Lower lobe of right lung (tissue), 2 donors: ENCODE data around the gene PAIP2. TPM values are rescaled to one million over a fixed set of nuclear protein-coding genes. Genes with fewer than 3 reads are reported as not detected.

Experiments
- ATAC-seq, 2 donors: fragments of 200-7000 bp; cut with Tn5 transposase; one replicate each; pipeline ENCODE4 v1.9.1; 2020 to 2022; ENCODE audit warnings: mild to moderate bottlenecking in 2 of 2, moderate library complexity in 2 of 2
- DNase-seq: peaks from one replicate; pipeline ENCODE4 v3.0.0-alpha.2; 2020
- H3K27ac ChIP-seq: fragments of 200-600 bp; one replicate; pipeline ENCODE4 v1.8.0; 2022
- H3K27me3 ChIP-seq: fragments of 200-600 bp; one replicate; pipeline ENCODE4 v1.8.0; 2022; ENCODE audit warnings: low read depth
- H3K36me3 ChIP-seq: fragments of 200-600 bp; one replicate; pipeline ENCODE4 v1.8.0; 2022; ENCODE audit warnings: mild to moderate bottlenecking
- H3K4me1 ChIP-seq: fragments of 200-600 bp; one replicate; pipeline ENCODE4 v1.8.0; 2022
- H3K4me3 ChIP-seq: fragments of 200-600 bp; one replicate; pipeline ENCODE4 v1.8.0; 2022; ENCODE audit warnings: mild to moderate bottlenecking
- H3K9me3 ChIP-seq: fragments of 200-600 bp; one replicate; pipeline ENCODE4 v1.8.0; 2022
- CTCF ChIP-seq: fragments of 200-600 bp; IDR thresholded peaks from one replicate; pipeline ENCODE4 v1.8.0; 2022; ENCODE audit warnings: antibody characterized with exemption, mild to moderate bottlenecking
- intact Hi-C: fragments of 100-400 bp; cut with DNase I; formaldehyde crosslinking; loops from one replicate; pipeline ENCODE4 v1.11.0; 2022
- total RNA-seq: library from RNA; stranded (reverse); fragmentation: NEBNext Ultra II Directional; extraction: Animal tissue kit (Norgen Biotek cat#: 25700); gene quantifications from one replicate; pipeline ENCODE4 v1.2.1, GENCODE V29; 2021
- donor health status: DM: no; HTN: yes; CAD: no; lungs with severe emphysema.

PAIP2 gene
- total RNA-seq, 1 donor from 2014 or later: 84.1 TPM

- DNase-seq (no peak), ATAC-seq (no peak)
- H3K4me3 ChIP-seq: peak overlapping the region; percentile 90
- intact Hi-C loops: no loop called here
- H3K27me3 ChIP-seq: no peaks in the 10 kb centered on the region
- no peaks in the 10 kb centered on the region for H3K36me3 ChIP-seq
- peaks cover 57% of the 10 kb centered on the region for H3K4me1 ChIP-seq
- peak overlapping the region; percentile 100 for H3K27ac ChIP-seq
- no peaks in the 10 kb centered on the region for H3K9me3 ChIP-seq
- TF ChIP-seq CTCF: no peak
Observed at GRCh38 chr5:139295346-139296057, 46.2 kb upstream of the PAIP2 start.

- no peak for DNase-seq
- H3K4me1 ChIP-seq: peaks cover 64% of the 10 kb centered on the region
- intact Hi-C loops: no loop called here
Observed at GRCh38 chr5:139296198-139296597, 45.5 kb upstream of the PAIP2 start.

GRCh38 chr5:139296862-139297326 is 44.8 kb upstream of the PAIP2 start:
- Histone ChIP-seq H3K36me3 (no peaks in the 10 kb centered on the region), H3K9me3 (no peaks in the 10 kb centered on the region), H3K27ac (no peak overlapping the region), H3K27me3 (no peaks in the 10 kb centered on the region), H3K4me3 (no peak overlapping the region), H3K4me1 (peaks cover 71% of the 10 kb centered on the region)
- DNase-seq: no peak
- intact Hi-C loops: no loop called here
- no peak for ATAC-seq
- no peak for TF ChIP-seq CTCF

More at GRCh38 chr5:139296198-139296597, 45.5 kb upstream of the PAIP2 start:
- H3K4me3 ChIP-seq: peak overlapping the region; percentile 90
- H3K27me3 ChIP-seq: no peaks in the 10 kb centered on the region
- no peaks in the 10 kb centered on the region for H3K36me3 ChIP-seq
- ATAC-seq: no peak
- no peak for TF ChIP-seq CTCF
- H3K9me3 ChIP-seq: no peaks in the 10 kb centered on the region
- peak overlapping the region; percentile 29 for H3K27ac ChIP-seq

GRCh38 chr5:139297439-139298133 is 44.1 kb upstream of the PAIP2 start:
- Histone ChIP-seq H3K9me3 (no peaks in the 10 kb centered on the region), H3K4me1 (peaks cover 78% of the 10 kb centered on the region), H3K27me3 (no peaks in the 10 kb centered on the region), H3K27ac (no peak overlapping the region), H3K4me3 (no peak overlapping the region), H3K36me3 (no peaks in the 10 kb centered on the region)
- intact Hi-C loops: no loop called here
- TF ChIP-seq CTCF: no peak
- DNase-seq (no peak), ATAC-seq (no peak)

- intact Hi-C loops: no loop called here
- no peak for TF ChIP-seq CTCF
Observed at GRCh38 chr5:139298242-139298641, 43.4 kb upstream of the PAIP2 start.

More at GRCh38 chr5:139298242-139298641, 43.4 kb upstream of the PAIP2 start:
- no peak for DNase-seq
- Histone ChIP-seq H3K9me3 (no peaks in the 10 kb centered on the region), H3K4me3 (no peak overlapping the region), H3K27me3 (no peaks in the 10 kb centered on the region), H3K4me1 (peaks cover 84% of the 10 kb centered on the region), H3K27ac (no peak overlapping the region), H3K36me3 (no peaks in the 10 kb centered on the region)
- no peak for ATAC-seq
